Lung (tissue), 12 donors: ENCODE measurements around the gene ZFAND4. TPM values are rescaled to one million over a fixed set of nuclear protein-coding genes. Genes with fewer than 3 reads are reported as not detected.
"Not testable (repeated sequence)": the region's sequence is repeated elsewhere in the genome, so short reads cannot be mapped to it uniquely, and the experiment has no call there.

Experiments used
- ATAC-seq: fragments of 200-7000 bp; cut with Tn5 transposase; one replicate; pipeline ENCODE4 v1.9.1; 2020; ENCODE audit warnings: moderate number of reproducible peaks; ENCODE audit not compliant: insufficient read depth, low FRiP score
- DNase-seq, 3 donors: peaks; one replicate each; pipeline ENCODE4 v3.0.0-alpha.2; 2013 to 2017
- H3K27ac ChIP-seq, 2 donors: one replicate each; pipeline ENCODE4 v1.5.1; 2013; ENCODE audit warnings: mild to moderate bottlenecking in 2 of 2, moderate library complexity in 2 of 2, control low read depth in 1 of 2, inconsistent platforms in 1 of 2, low read depth in 1 of 2, low read length in 1 of 2
- H3K27me3 ChIP-seq, 3 donors: one replicate each; pipeline ENCODE4 v1.5.1; 2013; ENCODE audit warnings: low read length in 2 of 3; ENCODE audit not compliant: control insufficient read depth in 3 of 3, insufficient read depth in 3 of 3
- H3K36me3 ChIP-seq, 4 donors: one replicate each; pipeline ENCODE4 v1.5.1; 2013; ENCODE audit warnings: low read length in 4 of 4, mild to moderate bottlenecking in 1 of 4, moderate library complexity in 1 of 4; ENCODE audit not compliant: control insufficient read depth in 4 of 4, insufficient read depth in 4 of 4
- H3K4me1 ChIP-seq, 5 donors: one replicate each; pipeline ENCODE4 v1.5.1; 2013; ENCODE audit warnings: low read length in 5 of 5, mild to moderate bottlenecking in 2 of 5, moderate library complexity in 1 of 5; ENCODE audit not compliant: control insufficient read depth in 5 of 5, insufficient read depth in 5 of 5
- H3K4me3 ChIP-seq: one replicate; pipeline ENCODE4 v1.5.1; 2013; ENCODE audit warnings: mild to moderate bottlenecking, control low read depth, moderate library complexity
- H3K9ac ChIP-seq, 2 donors: one replicate each; pipeline ENCODE4 v1.5.1; 2013; ENCODE audit warnings: low read length in 2 of 2, control low read depth in 1 of 2; ENCODE audit not compliant: insufficient read depth in 1 of 2
- H3K9me3 ChIP-seq, 4 donors: one replicate each; pipeline ENCODE4 v1.5.1; 2013; ENCODE audit warnings: low read length in 3 of 4, mild to moderate bottlenecking in 1 of 4, moderate library complexity in 1 of 4; ENCODE audit not compliant: control insufficient read depth in 4 of 4, insufficient read depth in 3 of 4
- WGBS, 2 donors: extraction: QIAGEN DNeasy Blood & Tissue Kit; methylation state at CpG; one replicate each; pipeline ENCODE4 v1.1.7; 2013; 5-methylcytosine and 5-hydroxymethylcytosine counted together
- polyA plus RNA-seq, 2 donors: library from polyadenylated mRNA; stranded (reverse); fragments of 200-250 nt; gene quantifications; one replicate each; pipeline ENCODE4 v1.2.1, GENCODE V29; 2013
- total RNA-seq, 2 donors: library from RNA; depleted of rRNA in 1 of 2; stranded (reverse); fragments of >200 nt in 1 of 2; gene quantifications; one replicate each; pipeline ENCODE4 v1.2.1, GENCODE V29; 2014 to 2021
- TF ChIP-seq, protein P1 (sequence below): IDR thresholded peaks from 2 replicates; pipeline ENCODE4 v1.5.1; 2012; ENCODE audit warnings: mild to moderate bottlenecking; ENCODE audit errors: control extremely low read depth, extremely low read depth
- donor health status: control.
- donor health status: control.
- donor health status: Bipolar disorder and iron deficiency.
- donor health status: healthy.
- donor health status: DM: yes; HTN: yes; CAD: no.

The ZFAND4 gene
- total and polyA plus RNA-seq, 4 donors, result 4.4 to 19.1 (median 11.5) TPM

GRCh38 chr10:45660876-45661411 is 11.6 kb downstream of the ZFAND4 start:
- WGBS, 2 donors, result 92 to 94% methylated on average over 2 of the region's 2 CpGs

GRCh38 chr10:45657033-45657926 is 15.3 kb downstream of the ZFAND4 start:
- Histone ChIP-seq H3K36me3 (peaks cover 0 to 12% (median 3%) of the 10 kb centered on the region in 4 donors), H3K27ac (no peak overlapping the region)
- WGBS, 2 donors, result 93 to 94% methylated on average over 6 of the region's 6 CpGs

More at GRCh38 chr10:45660876-45661411, 11.6 kb downstream of the ZFAND4 start:
- Histone ChIP-seq H3K36me3 (peaks cover 0 to 12% (median 3%) of the 10 kb centered on the region in 4 donors), H3K9ac (no peak overlapping the region), H3K27ac (no peak overlapping the region), H3K9me3 (peaks cover 0 to 2% (median 0%) of the 10 kb centered on the region in 4 donors), H3K4me1 (peaks cover 0 to 3% (median 0%) of the 10 kb centered on the region in 5 donors), H3K27me3 (no peaks in the 10 kb centered on the region), H3K4me3 (no peak overlapping the region)
- TF ChIP-seq, protein P1, sequence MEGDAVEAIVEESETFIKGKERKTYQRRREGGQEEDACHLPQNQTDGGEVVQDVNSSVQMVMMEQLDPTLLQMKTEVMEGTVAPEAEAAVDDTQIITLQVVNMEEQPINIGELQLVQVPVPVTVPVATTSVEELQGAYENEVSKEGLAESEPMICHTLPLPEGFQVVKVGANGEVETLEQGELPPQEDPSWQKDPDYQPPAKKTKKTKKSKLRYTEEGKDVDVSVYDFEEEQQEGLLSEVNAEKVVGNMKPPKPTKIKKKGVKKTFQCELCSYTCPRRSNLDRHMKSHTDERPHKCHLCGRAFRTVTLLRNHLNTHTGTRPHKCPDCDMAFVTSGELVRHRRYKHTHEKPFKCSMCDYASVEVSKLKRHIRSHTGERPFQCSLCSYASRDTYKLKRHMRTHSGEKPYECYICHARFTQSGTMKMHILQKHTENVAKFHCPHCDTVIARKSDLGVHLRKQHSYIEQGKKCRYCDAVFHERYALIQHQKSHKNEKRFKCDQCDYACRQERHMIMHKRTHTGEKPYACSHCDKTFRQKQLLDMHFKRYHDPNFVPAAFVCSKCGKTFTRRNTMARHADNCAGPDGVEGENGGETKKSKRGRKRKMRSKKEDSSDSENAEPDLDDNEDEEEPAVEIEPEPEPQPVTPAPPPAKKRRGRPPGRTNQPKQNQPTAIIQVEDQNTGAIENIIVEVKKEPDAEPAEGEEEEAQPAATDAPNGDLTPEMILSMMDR, result no peak
- DNase-seq (no peak), ATAC-seq (no peak)

DNA sequence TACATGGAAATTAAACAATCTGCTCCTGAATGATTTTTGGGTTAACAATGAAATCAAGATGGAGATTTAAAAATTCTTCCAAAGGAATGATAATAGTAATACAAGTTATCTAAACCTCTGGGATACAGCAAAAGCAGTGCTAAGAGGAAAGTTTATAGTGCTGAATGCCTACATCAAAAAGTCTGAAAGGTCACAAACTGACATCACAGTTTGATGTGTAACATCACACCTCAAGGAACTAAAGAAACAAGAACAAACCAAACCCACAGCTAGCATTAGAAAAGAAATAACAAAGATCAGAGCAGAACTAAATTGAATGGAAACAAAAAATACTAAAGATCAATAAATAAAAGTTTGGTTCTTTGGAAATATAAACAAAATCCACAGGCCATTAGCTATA is 17.4 kb downstream of the ZFAND4 start:
- Histone ChIP-seq H3K36me3 (peaks cover 3 to 7% (median 4%) of the 10 kb centered on the region in 4 donors), H3K27me3 (no peaks in the 10 kb centered on the region), H3K9me3 (no peaks in the 10 kb centered on the region), H3K9ac (no peak overlapping the region), H3K4me1 (no peaks in the 10 kb centered on the region), H3K27ac (no peak overlapping the region), H3K4me3 (no peak overlapping the region)
- no peak for ATAC-seq
- TF ChIP-seq, protein P1, result no peak
- DNase-seq, result no peak

More at GRCh38 chr10:45657033-45657926, 15.3 kb downstream of the ZFAND4 start:
- no peak for DNase-seq
- Histone ChIP-seq H3K4me1 (peaks cover 0 to 3% (median 0%) of the 10 kb centered on the region in 5 donors), H3K27me3 (no peaks in the 10 kb centered on the region), H3K9me3 (peaks cover 0 to 2% (median 0%) of the 10 kb centered on the region in 4 donors), H3K9ac (no peak overlapping the region), H3K4me3 (no peak overlapping the region)
- ATAC-seq, result no peak
- TF ChIP-seq, protein P1, result no peak

DNA sequence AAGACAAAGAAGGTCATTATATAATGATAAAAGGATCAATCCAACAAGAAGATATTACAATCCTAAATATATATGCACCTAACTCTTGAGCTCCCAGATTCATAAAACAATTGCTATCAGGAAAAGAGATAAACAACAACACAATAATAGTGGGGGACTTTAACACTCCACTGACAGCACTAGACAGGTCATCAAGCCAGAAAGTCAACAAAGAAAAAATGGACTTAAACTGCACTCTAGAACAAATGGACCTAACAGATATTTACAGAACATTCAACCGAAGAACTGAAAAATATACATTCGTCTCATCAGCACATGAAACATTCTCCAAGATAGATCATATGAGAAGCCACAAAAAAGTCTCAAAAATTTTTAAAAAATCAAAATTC is 17.8 kb downstream of the ZFAND4 start:
- H3K9me3 ChIP-seq, H3K4me1 ChIP-seq, ATAC-seq, DNase-seq, H3K4me3 ChIP-seq, H3K9ac ChIP-seq, H3K27ac ChIP-seq, H3K36me3 ChIP-seq, H3K27me3 ChIP-seq: not testable (repeated sequence)
- WGBS, 2 donors, result 81 to 96% methylated on average over 2 of the region's 2 CpGs
